ENCODE results near the gene SNTG2. TPM values are rescaled to one million over a fixed set of nuclear protein-coding genes. Genes with fewer than 3 reads are reported as not detected.

Gene SNTG2
- total RNA-seq, 1 donor from 2014 or later: 1.9 TPM

GRCh38 chr2:1254662-1255343 lies 304.2 kb downstream of the SNTG2 start:
- H3K36me3 ChIP-seq (ENCODE audit: insufficient read depth, low read length): no peaks in the 10 kb centered on the region
- TF ChIP-seq EZH2 (IDR thresholded peaks at IDR 0.05; ENCODE audit: insufficient read depth, low read length): no peak
- TF ChIP-seq CTCF (IDR thresholded peaks at IDR 0.05; ENCODE audit: insufficient read depth, low read depth, low read length): no peak
- no peak overlapping the region for H3K9ac ChIP-seq (ENCODE audit: low read length)
- no peak overlapping the region for H3K27ac ChIP-seq (ENCODE audit: low read depth, low read length)
- H3K4me3 ChIP-seq (ENCODE audit: insufficient read depth, low read depth, low read length): no peak overlapping the region
- Mint-ChIP-seq H3K4me3 (ENCODE audit: unreplicated experiment) (no peak overlapping the region), H3K4me1 (ENCODE audit: low read depth, unreplicated experiment) (peaks cover 6% of the 10 kb centered on the region), H3K27ac (ENCODE audit: unreplicated experiment) (no peak overlapping the region), H3K36me3 (ENCODE audit: low read depth, unreplicated experiment) (no peaks in the 10 kb centered on the region), H3K9me3 (ENCODE audit: unreplicated experiment) (peaks cover 4% of the 10 kb centered on the region), H3K27me3 (ENCODE audit: low read depth, unreplicated experiment) (peaks cover 16% of the 10 kb centered on the region)
- peaks cover 9% of the 10 kb centered on the region for H3K9me3 ChIP-seq (ENCODE audit: insufficient read depth, low read depth, low read length)
- DNase-seq (ENCODE audit: low read depth) (no peak), FAIRE-seq (no peak)
- H3K27me3 ChIP-seq (ENCODE audit: insufficient read depth, low read length): no peaks in the 10 kb centered on the region
- no peaks in the 10 kb centered on the region for H3K79me2 ChIP-seq (ENCODE audit: insufficient read depth, low read length)
- no peaks in the 10 kb centered on the region for H3K4me1 ChIP-seq (ENCODE audit: insufficient read depth, low read length)
- no peak overlapping the region for H3K4me2 ChIP-seq (ENCODE audit: low read length)
- H2AFZ ChIP-seq (ENCODE audit: low read depth, low read length): no peak overlapping the region
- no peaks in the 10 kb centered on the region for H4K20me1 ChIP-seq (ENCODE audit: insufficient read depth, low read length)

- no peaks in the 10 kb centered on the region for H3K4me1 ChIP-seq (ENCODE audit: insufficient read depth, low read length)
- Mint-ChIP-seq H3K36me3 (ENCODE audit: low read depth, unreplicated experiment) (no peaks in the 10 kb centered on the region), H3K9me3 (ENCODE audit: unreplicated experiment) (peaks cover 4% of the 10 kb centered on the region), H3K4me1 (ENCODE audit: low read depth, unreplicated experiment) (no peaks in the 10 kb centered on the region), H3K4me3 (ENCODE audit: unreplicated experiment) (no peak overlapping the region), H3K27me3 (ENCODE audit: low read depth, unreplicated experiment) (peaks cover 14% of the 10 kb centered on the region), H3K27ac (ENCODE audit: unreplicated experiment) (no peak overlapping the region)
- no peak overlapping the region for H3K4me2 ChIP-seq (ENCODE audit: low read length)
- H3K27me3 ChIP-seq (ENCODE audit: insufficient read depth, low read length): no peaks in the 10 kb centered on the region
- no peak for FAIRE-seq
- no peaks in the 10 kb centered on the region for H3K36me3 ChIP-seq (ENCODE audit: insufficient read depth, low read length)
- H3K9ac ChIP-seq (ENCODE audit: low read length): no peak overlapping the region
- H3K9me3 ChIP-seq (ENCODE audit: insufficient read depth, low read depth, low read length): peaks cover 5% of the 10 kb centered on the region
- H3K4me3 ChIP-seq (ENCODE audit: insufficient read depth, low read depth, low read length): no peak overlapping the region
- no peaks in the 10 kb centered on the region for H4K20me1 ChIP-seq (ENCODE audit: insufficient read depth, low read length)
- TF ChIP-seq EZH2 (IDR thresholded peaks at IDR 0.05; ENCODE audit: insufficient read depth, low read length) (no peak), CTCF (IDR thresholded peaks at IDR 0.05; ENCODE audit: insufficient read depth, low read depth, low read length) (no peak)
- H2AFZ ChIP-seq (ENCODE audit: low read depth, low read length): no peak overlapping the region
- no peak overlapping the region for H3K27ac ChIP-seq (ENCODE audit: low read depth, low read length)
- DNase-seq (ENCODE audit: low read depth): no peak
- H3K79me2 ChIP-seq (ENCODE audit: insufficient read depth, low read length): no peaks in the 10 kb centered on the region
These were observed 306.1 kb downstream of the SNTG2 start for GRCh38 chr2:1256632-1257324.

- Histone ChIP-seq H3K36me3 (ENCODE audit: insufficient read depth, low read length) (no peaks in the 10 kb centered on the region), H4K20me1 (ENCODE audit: insufficient read depth, low read length) (no peaks in the 10 kb centered on the region), H3K4me2 (ENCODE audit: low read length) (no peak overlapping the region), H2AFZ (ENCODE audit: low read depth, low read length) (no peak overlapping the region), H3K27ac (ENCODE audit: low read depth, low read length) (no peak overlapping the region), H3K4me1 (ENCODE audit: insufficient read depth, low read length) (no peaks in the 10 kb centered on the region), H3K9ac (ENCODE audit: low read length) (no peak overlapping the region), H3K79me2 (ENCODE audit: insufficient read depth, low read length) (no peaks in the 10 kb centered on the region), H3K4me3 (ENCODE audit: insufficient read depth, low read depth, low read length) (no peak overlapping the region), H3K9me3 (ENCODE audit: insufficient read depth, low read depth, low read length) (peaks cover 5% of the 10 kb centered on the region), H3K27me3 (ENCODE audit: insufficient read depth, low read length) (no peaks in the 10 kb centered on the region)
- no peak for TF ChIP-seq CTCF (IDR thresholded peaks at IDR 0.05; ENCODE audit: insufficient read depth, low read depth, low read length)
- no peak for TF ChIP-seq EZH2 (IDR thresholded peaks at IDR 0.05; ENCODE audit: insufficient read depth, low read length)
- H3K36me3 Mint-ChIP-seq (ENCODE audit: low read depth, unreplicated experiment): no peaks in the 10 kb centered on the region
- H3K27ac Mint-ChIP-seq (ENCODE audit: unreplicated experiment): no peak overlapping the region
- peaks cover 13% of the 10 kb centered on the region for H3K27me3 Mint-ChIP-seq (ENCODE audit: low read depth, unreplicated experiment)
- H3K4me1 Mint-ChIP-seq (ENCODE audit: low read depth, unreplicated experiment): no peaks in the 10 kb centered on the region
- H3K9me3 Mint-ChIP-seq (ENCODE audit: unreplicated experiment): peaks cover 4% of the 10 kb centered on the region
- FAIRE-seq: no peak
- DNase-seq (ENCODE audit: low read depth): no peak
- H3K4me3 Mint-ChIP-seq (ENCODE audit: unreplicated experiment): no peak overlapping the region
These were observed 306.7 kb downstream of the SNTG2 start for GRCh38 chr2:1257334-1257733.
